HEK293 (cell line): ENCODE measurements around the gene CDH23.
"Not testable (repeated sequence)": the region's sequence is repeated elsewhere in the genome, so short reads cannot be mapped to it uniquely, and the experiment has no call there.

ENCODE experiments used
- CTCF ChIA-PET: fragments of 350-600 bp; formaldehyde crosslinking; extraction: SDS; loops from one replicate; lab custom pipeline; 2021; ENCODE audit warnings: antibody characterized with exemption; lab: Yijun Ruan, JAX
- POLR2A ChIA-PET: fragments of 300-600 bp; formaldehyde crosslinking; extraction: SDS; loops from one replicate; lab custom pipeline; 2020; ENCODE audit warnings: antibody characterized with exemption, inconsistent platforms; lab: Yijun Ruan, JAX
- H3K27ac ChIP-seq: fragments of 200-500 bp; sonication (Bioruptor generic); 2 replicates; pipeline ENCODE4 v1.5.1; 2014; ENCODE audit warnings: low read depth, low read length, control low read depth, inconsistent platforms; ENCODE audit errors: extremely low read depth
- H3K36me3 ChIP-seq, 2 experiments: fragments of 200-500 bp in 1 of 2; sonication (Bioruptor generic) in 1 of 2; 1 replicate in 1 of 2; 2 replicates in 1 of 2; pipeline ENCODE4 v1.5.1; 2014 to 2017; ENCODE audit warnings: inconsistent platforms in 2 of 2, low read length in 2 of 2; ENCODE audit not compliant: control insufficient read depth in 2 of 2, insufficient read depth in 1 of 2
- H3K4me1 ChIP-seq: fragments of 200-500 bp; sonication (Bioruptor generic); 2 replicates; pipeline ENCODE4 v1.5.1; 2014; ENCODE audit warnings: mild to moderate bottlenecking, low read length, inconsistent platforms; ENCODE audit not compliant: control insufficient read depth, insufficient read depth
- H3K4me3 ChIP-seq: 2 replicates; pipeline ENCODE4 v1.5.1; 2011; ENCODE audit warnings: low read depth, mild to moderate bottlenecking, control low read depth, low read length, moderate library complexity
- H3K9me3 ChIP-seq: fragments of 200-500 bp; sonication (Bioruptor generic); 2 replicates; pipeline ENCODE4 v1.5.1; 2014; ENCODE audit warnings: low read depth, low read length, inconsistent platforms; ENCODE audit not compliant: control insufficient read depth, insufficient read depth
- HOXC10 ChIP-seq: sonication (generic); formaldehyde crosslinking; IDR thresholded peaks from 2 replicates; pipeline ENCODE4 v1.8.1; 2023; ENCODE audit warnings: mild to moderate bottlenecking, missing genetic modification reagents
- KLF10 ChIP-seq: fragments of 450-650 bp; IDR thresholded peaks from 2 replicates; pipeline ENCODE4 v1.5.1; 2018; ENCODE audit warnings: missing biosample characterization, mild to moderate bottlenecking, missing genetic modification characterization
- OVOL3 ChIP-seq: fragments of 450-650 bp; formaldehyde crosslinking; IDR thresholded peaks from 2 replicates; pipeline ENCODE4 v1.5.1; 2016; ENCODE audit warnings: missing biosample characterization, missing genetic modification characterization
- SCRT1 ChIP-seq: fragments of 450-650 bp; formaldehyde crosslinking; IDR thresholded peaks from 2 replicates; pipeline ENCODE4 v1.5.1; 2016; ENCODE audit warnings: missing biosample characterization, missing genetic modification characterization, borderline replicate concordance
- ZBTB48 ChIP-seq: fragments of 450-650 bp; formaldehyde crosslinking; IDR thresholded peaks from 2 replicates; pipeline ENCODE4 v1.5.1; 2016; ENCODE audit warnings: missing biosample characterization, missing genetic modification characterization
- ZNF155 ChIP-seq: fragments of 450-650 bp; formaldehyde crosslinking; IDR thresholded peaks from 2 replicates; pipeline ENCODE4 v1.5.1; 2016; ENCODE audit warnings: missing biosample characterization, missing genetic modification characterization
- ZNF184 ChIP-seq: fragments of 450-650 bp; IDR thresholded peaks from 2 replicates; pipeline ENCODE4 v1.5.1; 2018; ENCODE audit warnings: missing biosample characterization, mild to moderate bottlenecking, missing genetic modification characterization
- ZNF623 ChIP-seq: fragments of 450-650 bp; formaldehyde crosslinking; IDR thresholded peaks from 2 replicates; pipeline ENCODE4 v1.5.1; 2016; ENCODE audit warnings: missing biosample characterization, missing genetic modification characterization
- ZNF654 ChIP-seq: fragments of 450-650 bp; formaldehyde crosslinking; IDR thresholded peaks from 2 replicates; pipeline ENCODE4 v1.5.1; 2016; ENCODE audit warnings: low read depth, missing biosample characterization, missing genetic modification characterization
- ZNF776 ChIP-seq: fragments of 450-650 bp; formaldehyde crosslinking; IDR thresholded peaks from 2 replicates; pipeline ENCODE4 v1.5.0; 2017; ENCODE audit warnings: missing biosample characterization, missing genetic modification characterization, borderline replicate concordance
- ZNF785 ChIP-seq: fragments of 450-650 bp; formaldehyde crosslinking; IDR thresholded peaks from 2 replicates; pipeline ENCODE4 v1.5.1; 2016; ENCODE audit warnings: missing biosample characterization, missing genetic modification characterization
- ZNF792 ChIP-seq: fragments of 450-650 bp; formaldehyde crosslinking; IDR thresholded peaks from 2 replicates; pipeline ENCODE4 v1.5.1; 2016; ENCODE audit warnings: missing biosample characterization, missing genetic modification characterization
- TF ChIP-seq, protein P1 (sequence below): fragments of 450-650 bp; formaldehyde crosslinking; conservative IDR thresholded peaks from 2 replicates; pipeline ENCODE4 v1.5.1; 2016; ENCODE audit warnings: low read depth, missing biosample characterization, missing genetic modification characterization
- TF ChIP-seq, protein P2 (sequence below): fragments of 450-650 bp; formaldehyde crosslinking; IDR thresholded peaks from 2 replicates; pipeline ENCODE4 v1.5.1; 2017; ENCODE audit warnings: missing biosample characterization, missing genetic modification characterization
- TF ChIP-seq, protein P3 (sequence below): fragments of 450-650 bp; IDR thresholded peaks from 2 replicates; pipeline ENCODE4 v1.5.1; 2018; ENCODE audit warnings: missing biosample characterization, mild to moderate bottlenecking, missing genetic modification characterization
- TF ChIP-seq, protein P4 (sequence below): fragments of 450-650 bp; formaldehyde crosslinking; IDR thresholded peaks from 2 replicates; pipeline ENCODE4 v1.5.1; 2016; ENCODE audit warnings: missing biosample characterization, missing genetic modification characterization
- TF ChIP-seq, protein P5 (sequence below): fragments of 450-650 bp; formaldehyde crosslinking; IDR thresholded peaks from 2 replicates; pipeline ENCODE4 v1.5.1; 2016; ENCODE audit warnings: missing biosample characterization, missing genetic modification characterization
- TF ChIP-seq, protein P6 (sequence below): fragments of 450-650 bp; formaldehyde crosslinking; IDR thresholded peaks from 2 replicates; pipeline ENCODE4 v1.5.1; 2016; ENCODE audit warnings: missing biosample characterization, missing genetic modification characterization, borderline replicate concordance
- TF ChIP-seq, protein P7 (sequence below): fragments of 450-650 bp; formaldehyde crosslinking; IDR thresholded peaks from 2 replicates; pipeline ENCODE4 v1.5.1; 2016; ENCODE audit warnings: missing biosample characterization, missing genetic modification characterization

CDH23 gene

DNA sequence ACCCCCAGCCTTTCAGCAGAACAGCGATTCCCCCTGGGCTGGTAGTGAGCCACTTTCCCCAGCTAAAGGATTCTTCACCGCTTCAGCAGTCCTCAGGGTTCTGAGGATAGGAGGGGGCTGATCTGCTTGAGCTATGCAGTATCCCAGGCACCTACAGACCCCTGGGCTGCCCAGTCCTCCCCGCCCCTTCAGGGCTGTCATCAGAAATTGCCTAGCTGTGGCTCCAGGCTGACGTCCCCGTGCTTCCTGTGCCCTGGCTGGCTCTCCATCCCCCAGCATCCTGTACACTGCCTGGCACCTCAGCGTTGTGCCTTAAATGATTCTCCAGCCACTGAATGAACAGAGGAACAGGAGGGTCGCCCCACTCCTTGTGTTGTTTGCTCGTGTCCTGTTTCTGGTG, 38.4 kb upstream of the CDH23 start:
- CTCF ChIA-PET: no interaction called here
- Histone ChIP-seq H3K27ac (no peak overlapping the region), H3K36me3 (peaks cover 0 to 9% of the 10 kb centered on the region in 2 experiments; a peak in 1 of 3 replicates)
- TF ChIP-seq, protein P1, sequence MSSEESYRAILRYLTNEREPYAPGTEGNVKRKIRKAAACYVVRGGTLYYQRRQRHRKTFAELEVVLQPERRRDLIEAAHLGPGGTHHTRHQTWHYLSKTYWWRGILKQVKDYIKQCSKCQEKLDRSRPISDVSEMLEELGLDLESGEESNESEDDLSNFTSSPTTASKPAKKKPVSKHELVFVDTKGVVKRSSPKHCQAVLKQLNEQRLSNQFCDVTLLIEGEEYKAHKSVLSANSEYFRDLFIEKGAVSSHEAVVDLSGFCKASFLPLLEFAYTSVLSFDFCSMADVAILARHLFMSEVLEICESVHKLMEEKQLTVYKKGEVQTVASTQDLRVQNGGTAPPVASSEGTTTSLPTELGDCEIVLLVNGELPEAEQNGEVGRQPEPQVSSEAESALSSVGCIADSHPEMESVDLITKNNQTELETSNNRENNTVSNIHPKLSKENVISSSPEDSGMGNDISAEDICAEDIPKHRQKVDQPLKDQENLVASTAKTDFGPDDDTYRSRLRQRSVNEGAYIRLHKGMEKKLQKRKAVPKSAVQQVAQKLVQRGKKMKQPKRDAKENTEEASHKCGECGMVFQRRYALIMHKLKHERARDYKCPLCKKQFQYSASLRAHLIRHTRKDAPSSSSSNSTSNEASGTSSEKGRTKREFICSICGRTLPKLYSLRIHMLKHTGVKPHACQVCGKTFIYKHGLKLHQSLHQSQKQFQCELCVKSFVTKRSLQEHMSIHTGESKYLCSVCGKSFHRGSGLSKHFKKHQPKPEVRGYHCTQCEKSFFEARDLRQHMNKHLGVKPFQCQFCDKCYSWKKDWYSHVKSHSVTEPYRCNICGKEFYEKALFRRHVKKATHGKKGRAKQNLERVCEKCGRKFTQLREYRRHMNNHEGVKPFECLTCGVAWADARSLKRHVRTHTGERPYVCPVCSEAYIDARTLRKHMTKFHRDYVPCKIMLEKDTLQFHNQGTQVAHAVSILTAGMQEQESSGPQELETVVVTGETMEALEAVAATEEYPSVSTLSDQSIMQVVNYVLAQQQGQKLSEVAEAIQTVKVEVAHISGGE: no peak
- no peak for TF ChIP-seq ZBTB48 (tag by site-specific recombination)
- TF ChIP-seq ZNF792 (tag by site-specific recombination): no peak
- TF ChIP-seq ZNF654 (tag by site-specific recombination): no peak
- TF ChIP-seq ZNF155 (tag by site-specific recombination): no peak
- no peak for TF ChIP-seq HOXC10 (CRISPR knock-in tag)
- TF ChIP-seq, protein P2, sequence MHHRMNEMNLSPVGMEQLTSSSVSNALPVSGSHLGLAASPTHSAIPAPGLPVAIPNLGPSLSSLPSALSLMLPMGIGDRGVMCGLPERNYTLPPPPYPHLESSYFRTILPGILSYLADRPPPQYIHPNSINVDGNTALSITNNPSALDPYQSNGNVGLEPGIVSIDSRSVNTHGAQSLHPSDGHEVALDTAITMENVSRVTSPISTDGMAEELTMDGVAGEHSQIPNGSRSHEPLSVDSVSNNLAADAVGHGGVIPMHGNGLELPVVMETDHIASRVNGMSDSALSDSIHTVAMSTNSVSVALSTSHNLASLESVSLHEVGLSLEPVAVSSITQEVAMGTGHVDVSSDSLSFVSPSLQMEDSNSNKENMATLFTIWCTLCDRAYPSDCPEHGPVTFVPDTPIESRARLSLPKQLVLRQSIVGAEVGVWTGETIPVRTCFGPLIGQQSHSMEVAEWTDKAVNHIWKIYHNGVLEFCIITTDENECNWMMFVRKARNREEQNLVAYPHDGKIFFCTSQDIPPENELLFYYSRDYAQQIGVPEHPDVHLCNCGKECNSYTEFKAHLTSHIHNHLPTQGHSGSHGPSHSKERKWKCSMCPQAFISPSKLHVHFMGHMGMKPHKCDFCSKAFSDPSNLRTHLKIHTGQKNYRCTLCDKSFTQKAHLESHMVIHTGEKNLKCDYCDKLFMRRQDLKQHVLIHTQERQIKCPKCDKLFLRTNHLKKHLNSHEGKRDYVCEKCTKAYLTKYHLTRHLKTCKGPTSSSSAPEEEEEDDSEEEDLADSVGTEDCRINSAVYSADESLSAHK: no peak
- TF ChIP-seq, protein P3, sequence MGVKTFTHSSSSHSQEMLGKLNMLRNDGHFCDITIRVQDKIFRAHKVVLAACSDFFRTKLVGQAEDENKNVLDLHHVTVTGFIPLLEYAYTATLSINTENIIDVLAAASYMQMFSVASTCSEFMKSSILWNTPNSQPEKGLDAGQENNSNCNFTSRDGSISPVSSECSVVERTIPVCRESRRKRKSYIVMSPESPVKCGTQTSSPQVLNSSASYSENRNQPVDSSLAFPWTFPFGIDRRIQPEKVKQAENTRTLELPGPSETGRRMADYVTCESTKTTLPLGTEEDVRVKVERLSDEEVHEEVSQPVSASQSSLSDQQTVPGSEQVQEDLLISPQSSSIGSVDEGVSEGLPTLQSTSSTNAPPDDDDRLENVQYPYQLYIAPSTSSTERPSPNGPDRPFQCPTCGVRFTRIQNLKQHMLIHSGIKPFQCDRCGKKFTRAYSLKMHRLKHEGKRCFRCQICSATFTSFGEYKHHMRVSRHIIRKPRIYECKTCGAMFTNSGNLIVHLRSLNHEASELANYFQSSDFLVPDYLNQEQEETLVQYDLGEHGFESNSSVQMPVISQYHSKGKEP (tag by site-specific recombination): no peak
- TF ChIP-seq, protein P4, sequence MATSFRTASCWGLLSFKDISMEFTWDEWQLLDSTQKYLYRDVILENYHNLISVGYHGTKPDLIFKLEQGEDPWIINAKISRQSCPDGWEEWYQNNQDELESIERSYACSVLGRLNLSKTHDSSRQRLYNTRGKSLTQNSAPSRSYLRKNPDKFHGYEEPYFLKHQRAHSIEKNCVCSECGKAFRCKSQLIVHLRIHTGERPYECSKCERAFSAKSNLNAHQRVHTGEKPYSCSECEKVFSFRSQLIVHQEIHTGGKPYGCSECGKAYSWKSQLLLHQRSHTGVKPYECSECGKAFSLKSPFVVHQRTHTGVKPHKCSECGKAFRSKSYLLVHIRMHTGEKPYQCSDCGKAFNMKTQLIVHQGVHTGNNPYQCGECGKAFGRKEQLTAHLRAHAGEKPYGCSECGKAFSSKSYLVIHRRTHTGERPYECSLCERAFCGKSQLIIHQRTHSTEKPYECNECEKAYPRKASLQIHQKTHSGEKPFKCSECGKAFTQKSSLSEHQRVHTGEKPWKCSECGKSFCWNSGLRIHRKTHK (tag by site-specific recombination): no peak
- TF ChIP-seq OVOL3 (tag by site-specific recombination): no peak
- no peak for TF ChIP-seq ZNF623
- TF ChIP-seq, protein P5, sequence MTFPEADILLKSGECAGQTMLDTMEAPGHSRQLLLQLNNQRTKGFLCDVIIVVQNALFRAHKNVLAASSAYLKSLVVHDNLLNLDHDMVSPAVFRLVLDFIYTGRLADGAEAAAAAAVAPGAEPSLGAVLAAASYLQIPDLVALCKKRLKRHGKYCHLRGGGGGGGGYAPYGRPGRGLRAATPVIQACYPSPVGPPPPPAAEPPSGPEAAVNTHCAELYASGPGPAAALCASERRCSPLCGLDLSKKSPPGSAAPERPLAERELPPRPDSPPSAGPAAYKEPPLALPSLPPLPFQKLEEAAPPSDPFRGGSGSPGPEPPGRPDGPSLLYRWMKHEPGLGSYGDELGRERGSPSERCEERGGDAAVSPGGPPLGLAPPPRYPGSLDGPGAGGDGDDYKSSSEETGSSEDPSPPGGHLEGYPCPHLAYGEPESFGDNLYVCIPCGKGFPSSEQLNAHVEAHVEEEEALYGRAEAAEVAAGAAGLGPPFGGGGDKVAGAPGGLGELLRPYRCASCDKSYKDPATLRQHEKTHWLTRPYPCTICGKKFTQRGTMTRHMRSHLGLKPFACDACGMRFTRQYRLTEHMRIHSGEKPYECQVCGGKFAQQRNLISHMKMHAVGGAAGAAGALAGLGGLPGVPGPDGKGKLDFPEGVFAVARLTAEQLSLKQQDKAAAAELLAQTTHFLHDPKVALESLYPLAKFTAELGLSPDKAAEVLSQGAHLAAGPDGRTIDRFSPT (tag by site-specific recombination): no peak
- no peak for TF ChIP-seq ZNF776 (tag by site-specific recombination)
- no peak for TF ChIP-seq KLF10 (tag by site-specific recombination)
- no peak for TF ChIP-seq SCRT1
- TF ChIP-seq ZNF785 (tag by site-specific recombination): no peak
- TF ChIP-seq ZNF184 (tag by site-specific recombination): no peak
- TF ChIP-seq, protein P6, sequence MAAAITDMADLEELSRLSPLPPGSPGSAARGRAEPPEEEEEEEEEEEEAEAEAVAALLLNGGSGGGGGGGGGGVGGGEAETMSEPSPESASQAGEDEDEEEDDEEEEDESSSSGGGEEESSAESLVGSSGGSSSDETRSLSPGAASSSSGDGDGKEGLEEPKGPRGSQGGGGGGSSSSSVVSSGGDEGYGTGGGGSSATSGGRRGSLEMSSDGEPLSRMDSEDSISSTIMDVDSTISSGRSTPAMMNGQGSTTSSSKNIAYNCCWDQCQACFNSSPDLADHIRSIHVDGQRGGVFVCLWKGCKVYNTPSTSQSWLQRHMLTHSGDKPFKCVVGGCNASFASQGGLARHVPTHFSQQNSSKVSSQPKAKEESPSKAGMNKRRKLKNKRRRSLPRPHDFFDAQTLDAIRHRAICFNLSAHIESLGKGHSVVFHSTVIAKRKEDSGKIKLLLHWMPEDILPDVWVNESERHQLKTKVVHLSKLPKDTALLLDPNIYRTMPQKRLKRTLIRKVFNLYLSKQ: no peak
- TF ChIP-seq, protein P7, sequence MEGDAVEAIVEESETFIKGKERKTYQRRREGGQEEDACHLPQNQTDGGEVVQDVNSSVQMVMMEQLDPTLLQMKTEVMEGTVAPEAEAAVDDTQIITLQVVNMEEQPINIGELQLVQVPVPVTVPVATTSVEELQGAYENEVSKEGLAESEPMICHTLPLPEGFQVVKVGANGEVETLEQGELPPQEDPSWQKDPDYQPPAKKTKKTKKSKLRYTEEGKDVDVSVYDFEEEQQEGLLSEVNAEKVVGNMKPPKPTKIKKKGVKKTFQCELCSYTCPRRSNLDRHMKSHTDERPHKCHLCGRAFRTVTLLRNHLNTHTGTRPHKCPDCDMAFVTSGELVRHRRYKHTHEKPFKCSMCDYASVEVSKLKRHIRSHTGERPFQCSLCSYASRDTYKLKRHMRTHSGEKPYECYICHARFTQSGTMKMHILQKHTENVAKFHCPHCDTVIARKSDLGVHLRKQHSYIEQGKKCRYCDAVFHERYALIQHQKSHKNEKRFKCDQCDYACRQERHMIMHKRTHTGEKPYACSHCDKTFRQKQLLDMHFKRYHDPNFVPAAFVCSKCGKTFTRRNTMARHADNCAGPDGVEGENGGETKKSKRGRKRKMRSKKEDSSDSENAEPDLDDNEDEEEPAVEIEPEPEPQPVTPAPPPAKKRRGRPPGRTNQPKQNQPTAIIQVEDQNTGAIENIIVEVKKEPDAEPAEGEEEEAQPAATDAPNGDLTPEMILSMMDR (tag by site-specific recombination): no peak
- TF ChIP-seq, all 188 proteins: peak for 0
- Histone ChIP-seq H3K4me3 (no peak overlapping the region), H3K4me1 (no peaks in the 10 kb centered on the region), H3K9me3 (no peaks in the 10 kb centered on the region)
- POLR2A ChIA-PET: no interaction called here

DNA sequence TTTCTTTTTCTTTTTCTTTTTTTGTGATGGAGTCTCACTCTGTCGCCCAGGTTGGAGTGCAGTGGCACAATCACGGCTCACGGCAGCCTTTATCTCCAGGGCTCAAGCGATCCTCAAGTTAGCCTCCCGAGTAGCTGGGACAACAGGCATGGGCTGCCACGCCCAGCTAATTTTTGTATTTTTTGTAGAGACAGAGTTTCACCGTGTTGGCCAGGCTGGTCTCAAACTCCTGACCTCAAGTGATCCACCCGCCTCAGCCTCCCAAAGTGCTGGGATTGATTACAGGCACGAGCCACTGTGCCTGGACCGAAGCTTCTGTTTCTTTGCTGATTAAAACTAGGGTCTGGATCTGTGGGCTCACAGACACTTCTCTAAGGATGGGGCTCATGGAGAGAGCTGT, 37.8 kb upstream of the CDH23 start:
- H3K9me3 ChIP-seq, H3K27ac ChIP-seq, H3K4me3 ChIP-seq, H3K4me1 ChIP-seq, POLR2A ChIA-PET, CTCF ChIA-PET, H3K36me3 ChIP-seq: not testable (repeated sequence)
